Smooth muscle cell (in vitro differentiated cells): ENCODE data around the gene TRAM2. TPM values are rescaled to one million over a fixed set of nuclear protein-coding genes. Genes with fewer than 3 reads are reported as not detected.
"Not testable (repeated sequence)": the region's sequence is repeated elsewhere in the genome, so short reads cannot be mapped to it uniquely, and the experiment has no call there.

Experiments
- DNase-seq: peaks from one replicate; lab custom pipeline; 2025; ENCODE audit not compliant: unreplicated experiment; lab: John Stamatoyannopoulos, UW
- H2AFZ ChIP-seq: fragments of 200-600 bp; sonication (generic); 2 replicates; pipeline ENCODE4 v1.6.0; 2016; ENCODE audit warnings: antibody characterized with exemption, low read depth, mild to moderate bottlenecking
- H3F3A ChIP-seq: fragments of 200-600 bp; sonication (generic); 2 replicates; pipeline ENCODE4 v1.6.0; 2017; ENCODE audit warnings: antibody characterized with exemption, low read depth
- H3K27ac ChIP-seq: fragments of 200-600 bp; sonication (generic); 2 replicates; pipeline ENCODE4 v1.5.1; 2016; ENCODE audit warnings: low read depth, mild to moderate bottlenecking
- H3K27me3 ChIP-seq: fragments of 200-600 bp; sonication (generic); 2 replicates; pipeline ENCODE4 v1.6.1; 2016; ENCODE audit warnings: low read depth, mild to moderate bottlenecking
- H3K36me3 ChIP-seq: fragments of 200-600 bp; sonication (generic); 2 replicates; pipeline ENCODE4 v1.5.1; 2016; ENCODE audit warnings: low read depth
- H3K4me1 ChIP-seq: fragments of 200-600 bp; sonication (generic); 2 replicates; pipeline ENCODE4 v1.5.1; 2016; ENCODE audit warnings: low read depth
- H3K4me2 ChIP-seq: fragments of 200-600 bp; sonication (generic); 2 replicates; pipeline ENCODE4 v1.6.0; 2016; ENCODE audit warnings: mild to moderate bottlenecking
- H3K4me3 ChIP-seq: fragments of 200-600 bp; sonication (generic); 2 replicates; pipeline ENCODE4 v1.5.1; 2016; ENCODE audit warnings: mild to moderate bottlenecking
- H3K79me2 ChIP-seq: fragments of 200-600 bp; sonication (generic); 2 replicates; pipeline ENCODE4 v1.6.0; 2016; ENCODE audit warnings: low read depth, mild to moderate bottlenecking
- H3K9ac ChIP-seq: fragments of 200-600 bp; sonication (generic); 2 replicates; pipeline ENCODE4 v1.6.0; 2016; ENCODE audit warnings: low read depth
- H3K9me3 ChIP-seq: fragments of 200-600 bp; sonication (generic); replicated peaks from 2 replicates; pipeline ENCODE4 v1.5.1; 2016; ENCODE audit warnings: low read depth
- H4K20me1 ChIP-seq: fragments of 200-600 bp; sonication (generic); 2 replicates; pipeline ENCODE4 v1.6.0; 2016; ENCODE audit warnings: low read depth
- WGBS: methylation state at CpG from one replicate; pipeline ENCODE4 v1.1.7; 2016; ENCODE audit warnings: low lambda C conversion rate; 5-methylcytosine and 5-hydroxymethylcytosine counted together
- polyA plus RNA-seq: library from polyadenylated mRNA; unstranded; fragments of >200 nt; fragmentation: Nextera tagmentation; extraction: Ambion mirVana; gene quantifications from 2 replicates; pipeline ENCODE4 v1.2.1, GENCODE V29; 2016
- total RNA-seq: library from RNA; depleted of rRNA; stranded (reverse); fragments of >200 nt; gene quantifications from 2 replicates; pipeline ENCODE4 v1.2.3, GENCODE V29; 2014
- TF ChIP-seq, protein P1 (sequence below): fragments of 200-600 bp; sonication (generic); IDR thresholded peaks from 2 replicates; pipeline ENCODE4 v1.5.1; 2017; ENCODE audit warnings: borderline replicate concordance, mild to moderate bottlenecking, antibody characterized with exemption; ENCODE audit not compliant: insufficient read depth, poor library complexity, severe bottlenecking

Gene TRAM2
- total and polyA plus RNA-seq, 2 experiments from 2014 or later, result 18.2 to 35.6 TPM

DNA sequence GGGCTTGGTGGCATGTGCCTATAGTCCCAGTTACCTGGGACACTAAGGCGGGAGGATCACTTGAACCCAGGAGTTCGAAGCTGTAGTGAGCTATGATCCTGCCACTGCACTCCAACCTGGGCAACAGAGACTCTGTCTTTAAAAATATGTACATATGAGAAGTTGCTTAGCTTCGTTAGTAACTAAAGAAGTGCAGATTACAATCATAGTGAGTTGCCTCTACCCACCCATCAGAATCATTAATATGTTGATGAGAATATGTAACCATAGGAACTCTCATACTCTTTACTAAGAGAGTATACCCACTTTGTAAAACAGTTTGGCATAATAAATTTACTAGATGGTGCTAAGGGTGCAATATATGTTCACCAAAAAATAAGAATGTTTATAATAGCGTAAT is 102.7 kb downstream of the TRAM2 start:
- DNase-seq, result no peak
- no peaks in the 10 kb centered on the region for H3K36me3 ChIP-seq
- no peak overlapping the region for H3K4me3 ChIP-seq
- no peaks in the 10 kb centered on the region for H3F3A ChIP-seq
- H3K79me2 ChIP-seq, result no peaks in the 10 kb centered on the region
- TF ChIP-seq, protein P1, sequence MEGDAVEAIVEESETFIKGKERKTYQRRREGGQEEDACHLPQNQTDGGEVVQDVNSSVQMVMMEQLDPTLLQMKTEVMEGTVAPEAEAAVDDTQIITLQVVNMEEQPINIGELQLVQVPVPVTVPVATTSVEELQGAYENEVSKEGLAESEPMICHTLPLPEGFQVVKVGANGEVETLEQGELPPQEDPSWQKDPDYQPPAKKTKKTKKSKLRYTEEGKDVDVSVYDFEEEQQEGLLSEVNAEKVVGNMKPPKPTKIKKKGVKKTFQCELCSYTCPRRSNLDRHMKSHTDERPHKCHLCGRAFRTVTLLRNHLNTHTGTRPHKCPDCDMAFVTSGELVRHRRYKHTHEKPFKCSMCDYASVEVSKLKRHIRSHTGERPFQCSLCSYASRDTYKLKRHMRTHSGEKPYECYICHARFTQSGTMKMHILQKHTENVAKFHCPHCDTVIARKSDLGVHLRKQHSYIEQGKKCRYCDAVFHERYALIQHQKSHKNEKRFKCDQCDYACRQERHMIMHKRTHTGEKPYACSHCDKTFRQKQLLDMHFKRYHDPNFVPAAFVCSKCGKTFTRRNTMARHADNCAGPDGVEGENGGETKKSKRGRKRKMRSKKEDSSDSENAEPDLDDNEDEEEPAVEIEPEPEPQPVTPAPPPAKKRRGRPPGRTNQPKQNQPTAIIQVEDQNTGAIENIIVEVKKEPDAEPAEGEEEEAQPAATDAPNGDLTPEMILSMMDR, result no peak
- no peaks in the 10 kb centered on the region for H3K27me3 ChIP-seq
- no peaks in the 10 kb centered on the region for H3K9me3 ChIP-seq
- no peak overlapping the region for H3K9ac ChIP-seq
- 94% methylated on average over 4 of the region's 4 CpGs for WGBS
- no peaks in the 10 kb centered on the region for H4K20me1 ChIP-seq
- no peaks in the 10 kb centered on the region for H3K4me1 ChIP-seq
- H3K4me2 ChIP-seq, result no peak overlapping the region
- H2AFZ ChIP-seq, result no peak overlapping the region
- no peak overlapping the region for H3K27ac ChIP-seq

DNA sequence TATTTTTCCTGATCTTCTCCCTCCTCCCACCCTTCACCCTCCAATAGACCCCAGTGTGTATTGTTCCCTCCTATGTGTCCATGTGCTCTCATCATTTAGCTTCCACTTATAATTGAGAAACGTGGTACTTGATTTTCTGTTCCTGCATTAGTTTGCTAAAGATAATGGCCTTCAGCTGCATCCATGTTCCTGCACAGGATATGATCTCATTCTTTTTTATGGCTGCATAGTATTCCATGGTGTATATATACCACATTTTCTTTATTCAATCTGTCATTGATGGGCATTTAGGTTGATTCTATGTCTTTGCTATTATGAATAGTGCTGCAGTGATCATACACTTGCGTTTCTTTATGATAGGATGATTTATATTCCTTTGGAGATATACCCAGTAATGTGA is 115.7 kb downstream of the TRAM2 start:
- not testable (repeated sequence) for H3K9me3 ChIP-seq, H3F3A ChIP-seq, H2AFZ ChIP-seq, H3K27ac ChIP-seq, H4K20me1 ChIP-seq, DNase-seq, H3K9ac ChIP-seq, H3K36me3 ChIP-seq, H3K4me3 ChIP-seq, H3K27me3 ChIP-seq, H3K79me2 ChIP-seq, H3K4me2 ChIP-seq
- WGBS, result 84% methylated on average over 2 of the region's 2 CpGs
- H3K4me1 ChIP-seq, result peaks cover 11% of the 10 kb centered on the region

DNA sequence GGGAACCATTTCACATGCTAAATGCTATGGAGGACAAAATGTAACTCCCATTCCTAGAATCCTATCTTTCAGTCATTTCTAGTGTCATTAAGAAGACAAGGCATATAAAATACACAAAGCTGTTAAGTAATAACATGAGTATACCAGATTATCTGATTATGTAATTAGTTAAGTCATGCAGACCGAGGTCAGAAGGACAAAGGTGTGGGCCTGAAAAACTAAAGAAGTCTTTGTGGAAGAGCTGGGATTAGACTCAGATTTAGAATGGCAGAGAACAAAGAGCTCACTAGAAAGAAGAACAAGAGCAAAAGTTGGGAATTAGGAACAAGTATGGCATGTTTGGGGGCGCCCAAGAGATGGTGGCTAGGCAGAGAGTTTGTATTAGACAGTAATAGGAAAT is 119.8 kb downstream of the TRAM2 start:
- Histone ChIP-seq H2AFZ (no peak overlapping the region), H3K4me3 (no peak overlapping the region), H3F3A (no peaks in the 10 kb centered on the region), H3K27ac (no peak overlapping the region), H3K27me3 (no peaks in the 10 kb centered on the region), H3K4me2 (no peak overlapping the region), H3K79me2 (no peaks in the 10 kb centered on the region), H3K9ac (no peak overlapping the region), H3K9me3 (no peaks in the 10 kb centered on the region), H3K4me1 (peaks cover 20% of the 10 kb centered on the region), H4K20me1 (no peaks in the 10 kb centered on the region), H3K36me3 (no peaks in the 10 kb centered on the region)
- no peak for DNase-seq
- 98% methylated on average over 2 of the region's 2 CpGs for WGBS
- TF ChIP-seq, protein P1, result no peak

DNA sequence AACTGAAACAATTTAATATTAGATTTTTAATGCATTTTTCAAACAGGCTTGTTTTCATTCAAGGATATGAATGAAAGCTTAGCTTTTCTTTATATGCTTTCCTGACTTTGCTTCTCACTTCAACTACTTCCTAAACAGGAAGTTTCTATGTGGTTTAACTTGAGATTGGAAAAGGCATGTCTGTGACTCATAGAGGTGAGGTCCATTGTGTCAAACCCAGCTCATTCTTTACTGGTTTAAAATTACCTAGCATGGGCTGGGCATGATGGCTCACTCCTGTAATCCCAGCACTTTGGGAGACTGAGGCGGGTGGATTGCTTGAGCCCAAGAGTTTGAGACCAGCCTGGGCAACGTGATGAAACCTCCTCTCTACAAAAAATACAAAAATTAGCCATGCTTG is 122.3 kb downstream of the TRAM2 start:
- no peak for DNase-seq
- Histone ChIP-seq H4K20me1 (no peaks in the 10 kb centered on the region), H3K4me3 (no peak overlapping the region), H3K9ac (no peak overlapping the region), H3F3A (no peaks in the 10 kb centered on the region), H3K79me2 (no peaks in the 10 kb centered on the region), H3K36me3 (no peaks in the 10 kb centered on the region), H3K27ac (no peak overlapping the region), H3K4me2 (no peak overlapping the region), H3K4me1 (peaks cover 20% of the 10 kb centered on the region), H2AFZ (no peak overlapping the region), H3K27me3 (no peaks in the 10 kb centered on the region), H3K9me3 (no peaks in the 10 kb centered on the region)
- 93% methylated on average over 2 of the region's 2 CpGs for WGBS
- TF ChIP-seq, protein P1, result no peak

Other genes with a start within 250 kb of the TRAM2 start
- 6.1 and 8.4 TPM in 2 replicates for gene PAQR8, start 214.9 kb downstream of the TRAM2 start, total RNA-seq
- 4.3 and 7.8 TPM in 2 replicates for gene PAQR8, start 214.9 kb downstream of the TRAM2 start, polyA plus RNA-seq
- gene EFHC1, start 156.7 kb downstream of the TRAM2 start, total RNA-seq, result 17.4 and 25.9 TPM in 2 replicates
- gene EFHC1, start 156.7 kb downstream of the TRAM2 start, polyA plus RNA-seq, result 11.0 and 17.1 TPM in 2 replicates
- 76.5 and 77.7 TPM in 2 replicates for gene TMEM14A, start 94.1 kb upstream of the TRAM2 start, total RNA-seq
- 59.4 and 68.7 TPM in 2 replicates for gene TMEM14A, start 94.1 kb upstream of the TRAM2 start, polyA plus RNA-seq
- gene GSTA2, start 186.4 kb upstream of the TRAM2 start, total RNA-seq, result 0.36 TPM in 1 of 2 replicates, not detected in the other
- gene GSTA2, start 186.4 kb upstream of the TRAM2 start, polyA plus RNA-seq, result 0.65 and 1.3 TPM in 2 replicates
- 2.1 and 2.2 TPM in 2 replicates for gene GSTA1, start 226.8 kb upstream of the TRAM2 start, total RNA-seq
- gene GSTA1, start 226.8 kb upstream of the TRAM2 start, polyA plus RNA-seq, result 1.8 and 4.0 TPM in 2 replicates